ENCODE data around the gene WEE2. TPM values are rescaled to one million over a fixed set of nuclear protein-coding genes. Genes with fewer than 3 reads are reported as not detected.
A peak's percentile ranks its signal among the peaks of the same experiment; 100 is the strongest.

Gene WEE2
- total and polyA plus RNA-seq, 12 donors = 0.12 TPM; not detected in 11

- DNase-seq (no peak), ATAC-seq (no peak)
- Histone ChIP-seq H3K4me1 (no peaks in the 10 kb centered on the region), H3K36me3 (peaks cover 0 to 36% (median 0%) of the 10 kb centered on the region in 9 donors), H3K27me3 (no peaks in the 10 kb centered on the region), H3K4me3 (no peak overlapping the region), H3K27ac (no peak overlapping the region), H3K9me3 (no peaks in the 10 kb centered on the region)
- TF ChIP-seq CTCF (IDR thresholded peaks at IDR 0.05) = no peak
- WGBS, 2 donors = 83 to 92% methylated on average over 2 of the region's 2 CpGs
- intact Hi-C loops (cut with DNase I) = no loop called here
Measured at GRCh38 chr7:141722529-141722928, 14.4 kb downstream of the WEE2 start.

DNA sequence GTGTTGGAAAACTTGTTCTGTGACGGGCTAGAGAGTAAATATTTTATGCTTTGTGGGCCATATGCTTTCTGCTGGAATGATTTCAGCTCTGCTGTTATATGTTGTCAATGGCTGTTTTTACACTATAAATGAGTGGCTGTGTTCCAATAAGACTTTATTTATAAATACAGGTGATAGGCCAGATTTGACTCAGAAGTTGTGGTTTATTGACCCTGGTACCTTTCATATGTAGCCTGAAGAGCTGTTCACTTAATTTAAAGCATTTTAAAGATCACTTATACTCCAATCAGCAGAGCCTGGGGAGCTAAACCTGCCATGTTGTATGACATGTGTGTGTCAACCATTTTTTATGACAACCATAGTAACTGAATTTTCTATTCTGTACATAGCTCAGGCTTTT lies 20.9 kb downstream of the WEE2 start:
- no peaks in the 10 kb centered on the region for H3K9me3 ChIP-seq
- no peaks in the 10 kb centered on the region for H3K4me1 ChIP-seq
- intact Hi-C loops (cut with DNase I) = no loop called here
- DNase-seq = no peak
- no peak for ATAC-seq
- 97% methylated on average over 1 of the region's 1 CpG for WGBS, 2 donors
- H3K4me3 ChIP-seq = no peak overlapping the region
- no peak overlapping the region for H3K27ac ChIP-seq
- TF ChIP-seq CTCF (IDR thresholded peaks at IDR 0.05) = no peak
- no peaks in the 10 kb centered on the region for H3K27me3 ChIP-seq
- peaks cover 0 to 16% (median 0%) of the 10 kb centered on the region in 9 donors for H3K36me3 ChIP-seq

GRCh38 chr7:141731476-141732149 lies 23.5 kb downstream of the WEE2 start:
- peak in 7 of 8 donors; percentile 40 to 83 (median 67) for ATAC-seq
- intact Hi-C loops (cut with DNase I) = loop anchor here in 4 of 10 donors (5.0 to 10.0 kb wide), 3 partner anchors 59 to 77 kb away; no protein-coding TSS in a partner anchor
- 63 to 67% methylated on average over 24 of the region's 24 CpGs for WGBS, 2 donors
- TF ChIP-seq CTCF (IDR thresholded peaks at IDR 0.05) = no peak
- no peak overlapping the region for H3K27ac ChIP-seq
- no peaks in the 10 kb centered on the region for H3K9me3 ChIP-seq
- H3K36me3 ChIP-seq = peaks cover 0 to 11% (median 0%) of the 10 kb centered on the region in 9 donors
- H3K4me3 ChIP-seq = peak overlapping the region in 2 of 10 donors; percentile 6 to 17
- peaks cover 0 to 1% (median 0%) of the 10 kb centered on the region in 9 donors for H3K4me1 ChIP-seq
- DNase-seq = peak; percentile 8 to 25
- H3K27me3 ChIP-seq = no peaks in the 10 kb centered on the region

GRCh38 chr7:141737118-141737835 lies 29.1 kb downstream of the WEE2 start:
- Histone ChIP-seq H3K4me3 (peak overlapping the region; percentile 61 to 88 (median 77)), H3K4me1 (peaks cover 6 to 35% (median 26%) of the 10 kb centered on the region in 9 donors), H3K27me3 (no peaks in the 10 kb centered on the region), H3K9me3 (no peaks in the 10 kb centered on the region), H3K27ac (peak overlapping the region in 9 of 10 donors; percentile 70 to 89 (median 80)), H3K36me3 (peaks cover 0 to 32% (median 6%) of the 10 kb centered on the region in 9 donors)
- intact Hi-C loops (cut with DNase I) = loop anchor here in 9 of 10 donors (2.0 to 10.0 kb wide), 6 partner anchors 35 to 85 kb away; partner anchors contain the start of gene DENND11 (in 2 of the 9)
- 74 to 81% methylated on average over 11 of the region's 11 CpGs for WGBS, 2 donors
- DNase-seq = no peak
- no peak for TF ChIP-seq CTCF (IDR thresholded peaks at IDR 0.05)
- peak in 2 of 8 donors; percentile 20 to 39 for ATAC-seq

Data from heart right ventricle (tissue), 16 donors.